GDM1 (cell line): ENCODE data around the gene MAPK14.
A peak's percentile ranks its signal among the peaks of the same experiment; 100 is the strongest.

ENCODE experiments used
- DNase-seq: peaks from one replicate; lab custom pipeline; 2025; lab: John Stamatoyannopoulos, UW

Gene MAPK14

DNA sequence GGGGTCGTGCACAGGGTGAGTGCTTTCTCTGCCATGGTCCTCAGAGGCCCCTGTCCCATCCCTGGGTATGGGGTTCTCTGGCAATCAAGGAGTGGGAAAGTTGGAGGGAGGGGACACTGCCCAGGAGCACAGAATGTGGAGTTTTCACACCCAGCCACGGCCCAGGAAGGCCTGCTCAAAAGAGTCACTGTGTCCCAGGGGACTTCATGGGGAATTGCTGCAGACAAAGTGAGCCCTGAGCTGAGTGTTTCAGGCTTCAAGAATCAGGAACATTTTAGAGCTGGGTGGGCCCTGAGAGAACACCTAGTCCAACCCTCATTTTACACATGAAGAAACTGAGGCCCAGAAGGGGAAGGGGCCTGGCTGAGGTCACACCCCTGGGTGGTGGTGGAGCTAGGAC is 108.4 kb downstream of the MAPK14 start:
- no peak for DNase-seq

DNA sequence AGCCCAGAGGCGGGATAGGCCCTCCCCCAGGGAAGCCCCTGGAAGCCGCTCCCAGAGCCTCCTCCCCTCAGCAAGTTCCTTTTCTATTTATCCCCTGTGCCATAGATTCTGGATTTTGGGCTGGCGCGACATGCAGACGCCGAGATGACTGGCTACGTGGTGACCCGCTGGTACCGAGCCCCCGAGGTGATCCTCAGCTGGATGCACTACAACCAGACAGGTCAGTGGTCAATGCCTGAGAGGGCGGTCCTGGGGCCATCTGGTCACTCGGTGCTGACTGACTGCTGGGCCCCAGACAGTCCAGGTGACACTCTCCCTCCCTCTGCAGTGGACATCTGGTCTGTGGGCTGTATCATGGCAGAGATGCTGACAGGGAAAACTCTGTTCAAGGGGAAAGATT is 108.9 kb downstream of the MAPK14 start:
- no peak for DNase-seq

DNA sequence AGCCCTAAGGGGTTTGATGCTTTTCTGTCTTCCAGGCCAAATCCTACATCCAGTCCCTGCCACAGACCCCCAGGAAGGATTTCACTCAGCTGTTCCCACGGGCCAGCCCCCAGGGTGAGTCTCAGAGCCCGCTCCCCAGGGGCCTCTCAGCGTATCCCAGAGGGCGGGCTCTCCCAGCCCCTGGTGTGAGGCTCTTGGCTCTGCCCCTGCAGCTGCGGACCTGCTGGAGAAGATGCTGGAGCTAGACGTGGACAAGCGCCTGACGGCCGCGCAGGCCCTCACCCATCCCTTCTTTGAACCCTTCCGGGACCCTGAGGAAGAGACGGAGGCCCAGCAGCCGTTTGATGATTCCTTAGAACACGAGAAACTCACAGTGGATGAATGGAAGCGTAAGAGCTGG is 111.1 kb downstream of the MAPK14 start:
- DNase-seq, result no peak

DNA sequence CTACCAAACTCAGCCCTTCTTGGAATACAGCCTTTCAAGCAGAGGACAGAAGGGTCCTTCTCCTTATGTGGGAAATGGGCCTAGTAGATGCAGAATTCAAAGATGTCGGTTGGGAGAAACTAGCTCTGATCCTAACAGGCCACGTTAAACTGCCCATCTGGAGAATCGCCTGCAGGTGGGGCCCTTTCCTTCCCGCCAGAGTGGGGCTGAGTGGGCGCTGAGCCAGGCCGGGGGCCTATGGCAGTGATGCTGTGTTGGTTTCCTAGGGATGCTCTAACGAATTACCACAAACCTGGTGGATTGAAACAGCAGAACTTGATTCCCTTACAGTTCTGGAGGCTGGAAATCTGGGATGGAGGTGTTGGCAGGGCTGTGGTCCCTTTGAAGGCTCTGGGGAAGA is 111.8 kb downstream of the MAPK14 start:
- peak; percentile 27 for DNase-seq

DNA sequence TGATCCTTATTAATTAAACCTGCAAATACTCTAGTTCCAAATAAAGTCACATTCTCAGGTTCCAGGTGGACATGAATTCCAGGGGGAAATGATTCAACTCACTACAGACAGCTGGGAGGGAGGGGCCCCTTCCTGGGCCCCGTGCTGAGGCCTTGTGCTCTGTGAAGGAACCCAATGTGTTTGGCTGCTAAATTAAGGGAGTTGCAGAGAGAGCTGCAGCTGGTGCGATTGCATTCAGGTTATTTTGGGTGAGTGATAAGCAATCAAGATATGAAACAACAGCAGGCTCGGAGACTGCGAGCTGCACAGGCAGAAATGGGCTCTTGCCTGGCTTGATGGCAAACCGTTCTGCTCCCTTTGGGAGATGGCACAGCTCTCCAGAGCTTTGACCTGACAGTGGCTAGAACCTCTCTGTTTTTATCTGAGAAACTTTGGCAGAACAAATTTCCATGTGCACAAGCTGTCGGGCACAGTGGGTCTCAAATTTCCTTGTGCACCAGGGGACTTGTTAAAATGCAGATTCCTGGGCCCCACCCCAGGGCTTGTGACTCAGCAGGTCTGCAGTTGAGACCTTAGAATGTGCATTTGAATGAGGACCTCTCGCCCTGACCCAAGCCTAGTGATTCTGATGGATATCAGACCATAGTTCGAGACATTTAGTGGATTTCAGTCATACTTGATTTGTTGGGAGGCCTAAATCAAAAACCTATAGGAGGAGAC is 112.5 kb downstream of the MAPK14 start:
- DNase-seq, result no peak

DNA sequence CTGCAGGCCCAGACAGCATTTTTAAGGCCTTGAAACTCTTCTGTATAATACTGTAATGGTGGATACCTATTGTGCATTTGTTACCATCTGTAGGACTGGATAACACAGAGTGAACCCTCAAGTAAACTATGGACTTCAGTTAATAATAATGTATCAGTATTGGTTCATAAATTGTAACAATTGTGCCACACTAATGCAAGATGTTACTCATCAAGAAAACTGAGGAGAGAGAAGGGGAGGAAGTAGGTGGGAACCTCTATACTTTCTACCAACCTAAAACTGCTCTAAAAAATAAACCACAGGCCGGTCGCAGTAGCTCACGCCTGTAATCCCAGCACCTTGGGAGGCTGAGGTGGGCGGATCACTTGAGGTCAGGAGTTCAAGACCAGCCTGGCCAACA is 113.5 kb downstream of the MAPK14 start:
- DNase-seq, result no peak

DNA sequence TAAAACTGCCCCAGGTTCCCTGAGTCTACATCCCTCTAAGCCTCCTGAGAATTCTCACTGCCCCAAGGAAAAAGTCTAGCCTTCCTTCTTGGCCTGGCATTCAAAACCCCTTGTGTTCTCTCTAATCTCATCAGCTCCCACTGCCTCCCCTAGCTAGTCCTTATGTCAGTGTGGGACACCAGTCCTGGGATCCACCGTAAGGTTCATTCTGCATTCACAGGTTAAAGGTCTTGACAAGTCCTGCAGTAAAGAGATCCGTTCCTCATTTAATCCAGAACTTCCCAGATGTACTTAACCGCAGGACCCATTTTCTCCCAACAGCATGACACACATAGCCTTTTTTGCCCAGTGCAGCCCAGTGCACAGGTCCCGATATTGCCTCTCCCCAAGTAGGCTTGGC is 114.4 kb downstream of the MAPK14 start:
- no peak for DNase-seq

DNA sequence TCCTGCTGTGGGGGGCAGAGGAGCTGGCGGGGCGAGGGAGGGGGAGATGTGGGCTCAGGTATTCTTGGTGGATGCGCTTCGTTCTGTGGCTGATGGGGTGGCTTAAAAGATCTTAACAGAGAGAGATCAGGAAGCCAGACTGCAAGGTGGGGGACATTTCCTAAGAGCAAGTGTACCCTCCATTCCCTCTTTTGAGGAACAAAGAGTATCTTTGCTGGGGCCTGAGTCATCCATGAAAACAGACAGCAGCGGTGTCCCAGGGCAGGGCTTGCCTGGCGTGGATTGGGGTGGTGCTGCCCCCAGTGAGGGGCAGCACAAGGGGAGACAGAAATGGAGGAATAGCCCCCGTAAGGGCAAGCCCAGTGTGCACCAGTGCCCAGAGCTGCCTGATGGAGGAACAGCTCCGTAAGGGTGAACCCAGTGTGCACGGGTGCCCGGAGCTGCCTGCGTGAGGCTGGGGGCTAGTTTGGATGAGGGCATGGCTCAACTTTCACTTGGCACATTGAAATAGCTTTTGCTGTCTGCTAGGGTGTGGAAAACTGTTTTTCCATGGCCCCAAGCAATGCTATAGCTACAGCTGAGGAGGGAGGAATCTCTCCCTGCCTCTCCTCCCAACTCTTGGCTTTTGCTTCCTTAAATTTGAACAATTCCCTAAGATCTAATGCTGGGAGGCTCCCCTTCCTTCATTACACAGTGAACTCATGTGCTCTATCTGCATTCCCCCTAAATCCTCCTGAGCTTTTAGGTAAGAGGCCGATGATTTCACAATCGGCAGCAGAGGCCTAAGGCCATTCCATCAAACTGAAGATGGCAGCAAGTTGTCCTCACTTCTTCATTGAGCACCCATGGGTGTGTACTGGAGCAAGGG is 115.6 kb downstream of the MAPK14 start:
- no peak for DNase-seq

DNA sequence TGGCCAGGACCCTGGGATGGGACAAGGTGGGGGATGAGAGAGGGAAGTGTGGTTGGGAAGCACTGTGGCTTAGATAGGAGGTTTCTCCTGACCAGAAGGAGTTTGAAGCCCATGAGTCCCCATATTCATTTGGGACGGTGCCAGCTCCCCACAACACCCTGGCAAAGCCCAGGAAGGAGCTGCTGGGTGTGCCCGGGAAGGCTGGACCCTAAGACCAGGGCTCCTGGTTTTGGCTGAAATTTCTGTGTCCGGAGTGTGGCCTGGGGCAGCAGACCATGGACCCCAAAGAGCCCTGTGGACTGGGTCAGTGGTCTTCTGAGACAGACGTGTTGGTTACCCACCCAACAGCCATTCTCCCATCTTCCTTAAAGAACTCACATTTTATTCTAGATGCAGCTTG is 117.9 kb downstream of the MAPK14 start:
- DNase-seq, result no peak

DNA sequence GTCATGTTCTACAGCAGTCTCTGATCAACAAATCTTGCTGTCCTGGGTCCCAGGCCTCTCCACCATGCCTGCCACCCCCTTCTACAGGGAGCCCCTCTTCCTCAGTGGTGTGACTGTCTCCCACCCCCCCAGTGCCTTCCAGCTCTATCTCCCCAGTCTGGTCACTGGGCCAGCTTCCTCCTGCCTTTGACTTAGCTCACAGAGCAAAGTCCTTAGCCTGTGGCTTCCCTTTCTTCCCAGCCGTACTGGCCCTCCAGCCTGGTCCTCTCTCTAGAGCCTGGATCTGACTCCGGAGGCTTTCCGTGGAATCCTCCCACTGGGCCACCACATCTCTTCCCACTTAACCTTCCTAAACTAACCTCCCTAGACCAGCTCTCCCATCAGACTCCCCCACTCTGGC is 119.7 kb downstream of the MAPK14 start:
- DNase-seq, result no peak

DNA sequence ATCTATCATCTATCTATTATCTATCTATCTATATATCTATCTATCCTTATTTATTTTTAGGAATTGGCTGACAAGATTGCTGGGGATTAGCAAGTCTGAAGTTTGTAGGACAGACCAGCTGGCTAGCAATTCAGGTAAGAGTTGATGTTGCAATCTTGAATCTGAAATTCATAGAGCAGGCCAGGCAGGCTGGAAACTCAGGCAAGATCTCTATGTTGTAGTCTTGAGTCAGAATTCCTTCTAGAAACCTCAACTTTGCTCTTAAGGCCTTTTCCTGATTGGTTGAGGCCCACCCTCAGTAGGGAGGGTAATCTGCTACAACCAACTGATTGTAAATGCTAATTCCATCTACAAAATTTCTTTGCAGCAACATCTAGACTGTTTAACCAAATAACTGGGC is 121.9 kb downstream of the MAPK14 start:
- DNase-seq, result no peak

DNA sequence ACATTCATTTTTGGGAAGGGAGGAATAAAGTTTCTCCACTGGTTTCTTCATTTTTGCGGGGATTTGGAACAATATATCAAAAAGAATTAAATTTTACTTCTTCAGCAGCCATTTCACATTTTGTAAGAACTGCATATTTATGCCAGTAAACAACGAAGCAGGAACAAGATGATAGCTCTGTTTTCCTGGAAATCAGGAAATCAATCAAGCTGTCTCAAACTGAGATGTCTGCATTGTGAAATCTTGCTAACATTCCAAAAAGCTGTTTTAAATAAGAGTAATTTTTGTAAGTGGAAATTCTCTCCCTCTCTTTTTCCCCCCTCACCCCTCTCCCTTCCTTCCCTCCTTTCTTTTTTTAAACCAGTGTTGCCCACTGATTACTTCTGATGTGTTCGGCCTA is 122.7 kb downstream of the MAPK14 start:
- no peak for DNase-seq

DNA sequence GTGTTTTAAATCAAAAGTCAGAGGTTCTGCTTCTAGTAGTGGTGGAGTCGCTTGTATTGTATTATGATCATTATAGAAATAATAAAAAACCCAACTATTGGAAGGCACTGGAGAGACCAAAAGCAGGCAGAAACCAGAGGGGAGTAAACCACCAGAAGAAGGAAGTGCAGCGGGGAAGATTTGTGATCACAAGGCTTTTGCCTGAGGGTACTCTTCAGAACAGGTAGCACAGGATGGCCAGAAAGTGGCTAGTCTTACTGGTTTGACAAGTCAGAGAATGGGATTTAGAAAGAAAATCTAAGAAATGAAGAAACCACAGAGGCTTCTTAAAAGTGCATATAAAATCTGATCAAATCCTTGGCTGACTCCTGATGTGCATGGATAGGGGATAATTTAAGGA is 126.7 kb downstream of the MAPK14 start:
- DNase-seq, result no peak

DNA sequence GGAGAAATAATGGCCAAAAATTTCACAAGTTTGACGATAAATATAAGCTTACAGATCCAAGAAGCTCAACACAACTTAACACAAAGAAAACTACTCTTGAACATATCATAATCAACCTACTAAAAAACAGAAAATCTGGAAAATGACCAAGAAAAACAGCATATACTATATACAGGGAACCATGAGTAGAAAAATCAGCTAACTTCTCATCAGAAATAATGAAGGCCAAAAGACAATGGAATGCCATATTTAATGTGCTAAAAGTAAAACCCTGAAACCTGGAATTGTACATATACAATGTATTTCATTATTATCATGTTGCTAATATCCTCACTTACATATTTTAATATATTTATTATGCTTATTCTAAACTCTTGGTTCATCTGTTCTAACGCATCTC is 128.1 kb downstream of the MAPK14 start:
- no peak for DNase-seq

DNA sequence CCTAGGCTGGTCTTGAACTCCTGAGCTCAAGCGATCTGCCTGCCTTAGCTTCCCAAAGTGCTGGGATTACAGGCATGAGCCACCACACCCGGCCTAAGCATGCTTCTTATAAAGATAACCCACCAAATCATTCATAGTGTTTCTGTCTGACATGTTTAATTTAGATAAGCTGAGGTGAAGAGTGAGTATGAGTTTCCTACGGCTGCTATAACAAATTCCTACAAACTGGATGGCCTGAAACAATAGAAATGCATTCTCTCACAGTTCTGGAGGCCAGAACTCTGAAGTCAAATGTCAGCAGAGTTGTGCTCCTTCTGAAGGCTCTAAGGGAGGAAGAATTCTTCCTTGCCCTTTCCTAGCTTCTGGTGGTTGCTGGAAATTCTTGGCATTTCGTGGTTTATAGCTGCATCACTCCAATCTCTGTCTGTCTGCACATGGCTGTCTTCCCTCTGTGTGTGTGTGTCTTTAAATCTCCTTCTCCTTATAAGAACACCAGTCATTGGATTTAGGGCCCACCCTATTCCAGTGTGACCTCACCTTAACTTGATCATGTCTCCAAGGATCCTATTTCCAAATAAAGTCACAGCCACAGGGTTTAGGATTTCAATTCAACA is 132.6 kb downstream of the MAPK14 start:
- no peak for DNase-seq
